ENCODE results near the gene AOC2. TPM values are rescaled to one million over a fixed set of nuclear protein-coding genes. Genes with fewer than 3 reads are reported as not detected.
A peak's percentile ranks its signal among the peaks of the same experiment; 100 is the strongest.

Gene AOC2
- total and polyA plus RNA-seq, 2 of the 13 experiments (the other 11 are each of a cell fraction or from before 2014, with no cell fraction given), result 1.2 to 3.3 TPM

GRCh38 chr17:42866631-42867575 lies 22.5 kb downstream of the AOC2 start (continued):
- TF ChIP-seq, protein P1, sequence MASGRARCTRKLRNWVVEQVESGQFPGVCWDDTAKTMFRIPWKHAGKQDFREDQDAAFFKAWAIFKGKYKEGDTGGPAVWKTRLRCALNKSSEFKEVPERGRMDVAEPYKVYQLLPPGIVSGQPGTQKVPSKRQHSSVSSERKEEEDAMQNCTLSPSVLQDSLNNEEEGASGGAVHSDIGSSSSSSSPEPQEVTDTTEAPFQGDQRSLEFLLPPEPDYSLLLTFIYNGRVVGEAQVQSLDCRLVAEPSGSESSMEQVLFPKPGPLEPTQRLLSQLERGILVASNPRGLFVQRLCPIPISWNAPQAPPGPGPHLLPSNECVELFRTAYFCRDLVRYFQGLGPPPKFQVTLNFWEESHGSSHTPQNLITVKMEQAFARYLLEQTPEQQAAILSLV (CRISPR knock-in tag; IDR thresholded peaks at IDR 0.05; ENCODE audit: borderline replicate concordance), result no peak
- no peak for TF ChIP-seq ZSCAN25 (CRISPR knock-in tag; IDR thresholded peaks at IDR 0.05)
- TF ChIP-seq, protein P2, sequence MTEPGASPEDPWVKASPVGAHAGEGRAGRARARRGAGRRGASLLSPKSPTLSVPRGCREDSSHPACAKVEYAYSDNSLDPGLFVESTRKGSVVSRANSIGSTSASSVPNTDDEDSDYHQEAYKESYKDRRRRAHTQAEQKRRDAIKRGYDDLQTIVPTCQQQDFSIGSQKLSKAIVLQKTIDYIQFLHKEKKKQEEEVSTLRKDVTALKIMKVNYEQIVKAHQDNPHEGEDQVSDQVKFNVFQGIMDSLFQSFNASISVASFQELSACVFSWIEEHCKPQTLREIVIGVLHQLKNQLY (CRISPR knock-in tag; IDR thresholded peaks at IDR 0.05), result peak; percentile 81; the same call in 1 of the 2 replicates
- no peak for TF ChIP-seq REXO4 (CRISPR knock-in tag; IDR thresholded peaks at IDR 0.05; ENCODE audit: borderline replicate concordance)
- peak; percentile 59 for TF ChIP-seq IKZF4 (CRISPR knock-in tag; IDR thresholded peaks at IDR 0.05; ENCODE audit: borderline replicate concordance, low read depth, not compliant biosample characterization)
- TF ChIP-seq ZIK1 (CRISPR knock-in tag; IDR thresholded peaks at IDR 0.05; ENCODE audit: borderline replicate concordance, low read depth), result no peak
- TF ChIP-seq EHMT2 (IDR thresholded peaks at IDR 0.05; ENCODE audit: borderline replicate concordance, low read depth, low read length), result no peak
- no peak for TF ChIP-seq FOXO4 (CRISPR knock-in tag; conservative IDR thresholded peaks at IDR 0.05)
- no peak for TF ChIP-seq ZFAT (CRISPR knock-in tag; conservative IDR thresholded peaks at IDR 0.05)
- no peak for TF ChIP-seq ZNF329 (CRISPR knock-in tag; IDR thresholded peaks at IDR 0.05; ENCODE audit: low read depth)
- TF ChIP-seq HCFC1 (IDR thresholded peaks at IDR 0.05; ENCODE audit: low read depth, low read length), result no peak
- peak; percentile 99 for TF ChIP-seq NR2F6 (IDR thresholded peaks at IDR 0.05)
- TF ChIP-seq NR2F6 (CRISPR knock-in tag; IDR thresholded peaks at IDR 0.05), result peak; percentile 98
- no peak for TF ChIP-seq ZNF557 (CRISPR knock-in tag; IDR thresholded peaks at IDR 0.05)
- no peak for TF ChIP-seq ATF3 (CRISPR knock-in tag; IDR thresholded peaks at IDR 0.05)
- no peak for TF ChIP-seq ZNF747 (CRISPR knock-in tag; IDR thresholded peaks at IDR 0.05; ENCODE audit: borderline replicate concordance)
- peak; percentile 63; the same call in 1 of the 2 replicates for TF ChIP-seq SIX4 (CRISPR knock-in tag; IDR thresholded peaks at IDR 0.05)
- TF ChIP-seq ZNF660 (CRISPR knock-in tag; IDR thresholded peaks at IDR 0.05; ENCODE audit: borderline replicate concordance, low read depth), result no peak
- TF ChIP-seq, protein P3, sequence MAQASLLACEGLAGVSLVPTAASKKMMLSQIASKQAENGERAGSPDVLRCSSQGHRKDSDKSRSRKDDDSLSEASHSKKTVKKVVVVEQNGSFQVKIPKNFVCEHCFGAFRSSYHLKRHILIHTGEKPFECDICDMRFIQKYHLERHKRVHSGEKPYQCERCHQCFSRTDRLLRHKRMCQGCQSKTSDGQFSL (CRISPR knock-in tag; IDR thresholded peaks at IDR 0.05), result no peak
- no peak for TF ChIP-seq WIZ (CRISPR knock-in tag; IDR thresholded peaks at IDR 0.05)
- no peak for TF ChIP-seq ZNF713 (CRISPR knock-in tag; IDR thresholded peaks at IDR 0.05)
- peak; percentile 90 for TF ChIP-seq FOXP4 (CRISPR knock-in tag; IDR thresholded peaks at IDR 0.05)
- TF ChIP-seq, protein P4, sequence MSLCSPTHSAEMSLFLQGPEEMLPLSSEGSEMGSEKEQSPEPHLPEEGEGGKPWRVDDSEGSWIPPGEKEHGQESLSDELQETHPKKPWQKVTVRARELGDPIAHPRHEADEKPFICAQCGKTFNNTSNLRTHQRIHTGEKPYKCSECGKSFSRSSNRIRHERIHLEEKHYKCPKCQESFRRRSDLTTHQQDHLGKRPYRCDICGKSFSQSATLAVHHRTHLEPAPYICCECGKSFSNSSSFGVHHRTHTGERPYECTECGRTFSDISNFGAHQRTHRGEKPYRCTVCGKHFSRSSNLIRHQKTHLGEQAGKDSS (CRISPR knock-in tag; IDR thresholded peaks at IDR 0.05; ENCODE audit: borderline replicate concordance, low read depth), result no peak

All from HepG2 (cell line).